T-helper 2 cell (primary cell): ENCODE results near the gene YKT6.

Experiments
- DNase-seq, 5 experiments: peaks; one replicate each; pipeline versions ENCODE4 v3.0.0 to v3.0.0-alpha.2; 2012 to 2022

Gene YKT6

GRCh38 chr7:44235582-44236332, 35.0 kb downstream of the YKT6 start:
- no peak for DNase-seq

GRCh38 chr7:44236333-44236728, 35.6 kb downstream of the YKT6 start:
- DNase-seq: no peak

- DNase-seq: no peak
Observed at GRCh38 chr7:44237696-44238095, 36.9 kb downstream of the YKT6 start.

GRCh38 chr7:44238116-44238695, 37.4 kb downstream of the YKT6 start:
- no peak for DNase-seq

- DNase-seq: no peak
Observed at GRCh38 chr7:44239361-44239760, 38.6 kb downstream of the YKT6 start.

GRCh38 chr7:44240376-44240775, 39.6 kb downstream of the YKT6 start:
- DNase-seq: no peak

GRCh38 chr7:44240983-44241510, 40.3 kb downstream of the YKT6 start:
- peak in 4 of 5 experiments; percentile 23 to 74 (median 34) for DNase-seq

GRCh38 chr7:44242091-44242490, 41.3 kb downstream of the YKT6 start:
- DNase-seq: no peak

- peak in 1 of 5 experiments; percentile 16 for DNase-seq
Observed at GRCh38 chr7:44244282-44244681, 43.5 kb downstream of the YKT6 start.

- DNase-seq: no peak
Observed at GRCh38 chr7:44246396-44247113, 45.8 kb downstream of the YKT6 start.

GRCh38 chr7:44247868-44248651, 47.3 kb downstream of the YKT6 start:
- no peak for DNase-seq

GRCh38 chr7:44249639-44250234, 49.0 kb downstream of the YKT6 start:
- no peak for DNase-seq

GRCh38 chr7:44251269-44251668, 50.5 kb downstream of the YKT6 start:
- DNase-seq: no peak

- no peak for DNase-seq
Observed at GRCh38 chr7:44251881-44252280, 51.1 kb downstream of the YKT6 start.

GRCh38 chr7:44256459-44256858, 55.7 kb downstream of the YKT6 start:
- no peak for DNase-seq

- no peak for DNase-seq
Observed at GRCh38 chr7:44257213-44257612, 56.4 kb downstream of the YKT6 start.

- peak in 4 of 5 experiments; percentile 22 to 91 (median 43) for DNase-seq
Observed at GRCh38 chr7:44257618-44258422, 57.0 kb downstream of the YKT6 start.

- DNase-seq: no peak
Observed at GRCh38 chr7:44258423-44258760, 57.6 kb downstream of the YKT6 start.

GRCh38 chr7:44258865-44259546, 58.2 kb downstream of the YKT6 start:
- DNase-seq: no peak

GRCh38 chr7:44259547-44260457, 59.0 kb downstream of the YKT6 start:
- peak in 1 of 5 experiments; percentile 27 for DNase-seq
